ENCODE measurements around the gene NUAK1.
"Not testable (repeated sequence)": the region's sequence is repeated elsewhere in the genome, so short reads cannot be mapped to it uniquely, and the experiment has no call there.

NUAK1 gene

GRCh38 chr12:106033161-106033675 lies 105.5 kb downstream of the NUAK1 start:
- DNase-seq (ENCODE audit: low read depth in 2 of 2), result no peak

GRCh38 chr12:106032623-106032925 lies 106.2 kb downstream of the NUAK1 start:
- no peak for DNase-seq (ENCODE audit: low read depth in 2 of 2)

- no peak for DNase-seq (ENCODE audit: low read depth in 2 of 2)
Measured at GRCh38 chr12:106031761-106032622, 106.8 kb downstream of the NUAK1 start.

GRCh38 chr12:106030210-106031071 lies 108.3 kb downstream of the NUAK1 start:
- DNase-seq (ENCODE audit: low read depth in 2 of 2), result no peak

DNA sequence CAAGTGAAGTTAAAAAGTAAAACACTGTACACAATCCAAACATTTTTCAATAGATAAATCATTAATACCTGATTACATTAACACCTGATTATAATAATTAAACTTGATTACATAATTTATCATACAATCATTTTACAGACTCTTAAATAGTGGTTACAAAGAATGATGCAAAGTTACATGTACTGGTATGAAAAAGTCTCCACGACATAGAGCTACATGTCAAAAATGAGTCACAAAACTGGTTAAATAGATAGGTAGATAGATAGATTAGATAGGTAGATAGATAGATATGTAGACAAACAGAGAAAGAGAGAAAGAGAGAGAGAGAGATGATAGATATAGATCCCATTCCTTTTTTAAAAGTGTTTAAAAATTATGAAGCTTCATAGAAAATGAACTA lies 109.2 kb downstream of the NUAK1 start:
- no peak for DNase-seq (ENCODE audit: low read depth in 2 of 2)

DNA sequence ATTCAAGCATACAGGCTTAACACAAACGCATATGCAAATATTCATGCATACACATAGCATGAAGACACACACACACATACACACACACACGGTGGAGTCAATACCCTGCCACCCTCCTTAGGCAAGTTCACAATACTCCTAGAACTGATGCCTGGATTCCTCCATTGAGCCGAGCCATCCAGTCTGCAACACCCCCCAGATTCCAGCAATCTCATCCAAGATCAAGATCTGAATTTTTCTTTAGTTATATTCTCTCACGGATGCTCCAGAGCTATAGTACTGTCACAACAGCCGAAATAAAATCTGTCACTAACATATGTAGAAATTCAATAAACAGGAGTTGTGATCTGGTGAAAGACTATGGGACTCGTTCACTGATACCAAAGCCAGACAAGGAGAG lies 110.8 kb downstream of the NUAK1 start:
- DNase-seq (ENCODE audit: low read depth in 2 of 2), result no peak

DNA sequence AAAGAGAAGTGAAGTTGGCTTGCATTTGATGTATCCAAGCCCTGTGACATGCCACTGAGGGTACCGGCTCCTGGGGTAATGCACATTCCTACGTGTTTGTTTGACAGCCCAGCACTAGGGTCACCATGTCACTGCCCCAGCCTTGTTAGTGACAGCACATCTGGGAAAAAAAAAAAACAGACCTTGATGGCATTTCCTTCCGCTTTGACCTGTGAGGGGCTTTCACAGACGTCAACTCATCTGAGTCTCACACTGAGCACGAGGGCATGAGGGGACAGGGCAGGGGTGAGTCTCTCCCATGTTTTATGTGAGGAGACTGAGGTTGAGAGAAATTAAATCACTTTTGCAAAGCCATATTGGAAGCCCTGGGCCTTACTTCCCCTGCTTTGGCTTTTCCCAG lies 111.5 kb downstream of the NUAK1 start:
- DNase-seq (ENCODE audit: low read depth in 2 of 2), result no peak

DNA sequence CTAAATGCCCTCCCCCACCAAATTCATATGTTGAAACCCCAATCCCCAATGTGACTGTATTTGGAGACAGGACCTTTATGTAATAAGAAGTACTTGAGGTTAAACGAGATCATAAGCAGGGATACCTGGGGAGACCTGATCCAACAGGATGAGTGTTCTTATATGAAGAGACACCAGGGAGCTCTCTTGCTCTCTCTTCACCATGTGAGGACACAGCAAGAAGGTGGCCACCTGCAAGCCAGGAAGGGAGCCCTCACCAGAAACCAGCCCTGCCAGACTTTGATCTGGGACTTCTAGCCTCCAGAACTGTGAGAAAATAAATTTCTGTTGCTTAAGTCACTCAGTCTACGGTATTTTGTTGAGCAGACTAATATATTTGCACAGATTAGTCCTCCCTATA lies 113.6 kb downstream of the NUAK1 start:
- DNase-seq (ENCODE audit: low read depth in 2 of 2), result no peak

DNA sequence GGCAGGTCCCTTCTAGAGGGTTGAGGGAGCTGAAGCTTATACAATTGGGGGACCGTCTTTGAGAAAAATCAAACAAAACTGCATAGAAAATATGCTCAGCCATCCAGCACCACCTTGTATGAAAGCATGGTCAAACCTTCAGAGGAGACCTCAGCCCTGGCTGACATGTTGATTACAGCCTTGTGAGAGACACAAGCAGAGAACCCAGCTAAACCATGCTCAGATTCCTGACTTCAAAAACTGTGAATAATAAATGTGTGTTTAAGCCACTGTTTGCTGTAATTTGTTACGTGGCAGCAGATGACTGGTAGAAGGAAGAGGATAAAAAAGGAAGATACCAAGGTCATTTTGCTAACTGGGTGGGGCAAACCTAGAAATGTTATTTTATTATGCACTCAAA lies 115.7 kb downstream of the NUAK1 start:
- no peak for DNase-seq (ENCODE audit: low read depth in 2 of 2)

DNA sequence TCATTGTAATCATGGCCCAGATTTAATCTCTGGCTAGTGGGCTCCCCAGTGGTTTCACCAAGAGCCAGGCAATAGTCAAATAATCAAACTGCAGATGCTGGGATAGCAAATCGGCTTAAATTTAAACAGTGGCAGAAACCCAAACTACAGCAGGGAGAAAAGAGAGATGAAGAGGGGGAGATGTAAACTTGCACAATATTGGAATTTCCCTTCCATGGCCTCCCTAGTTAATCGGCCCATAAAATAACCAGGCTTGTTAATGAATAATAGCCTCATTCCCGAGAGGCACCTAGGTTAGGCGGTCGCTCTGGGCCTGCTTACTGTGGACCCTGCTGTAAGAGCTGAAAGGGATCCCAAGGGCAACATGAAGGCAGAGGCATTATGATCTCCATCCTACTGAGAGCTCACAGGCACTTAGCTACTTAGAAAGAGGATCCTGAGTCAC lies 116.2 kb downstream of the NUAK1 start:
- no peak for DNase-seq (ENCODE audit: low read depth in 2 of 2)

DNA sequence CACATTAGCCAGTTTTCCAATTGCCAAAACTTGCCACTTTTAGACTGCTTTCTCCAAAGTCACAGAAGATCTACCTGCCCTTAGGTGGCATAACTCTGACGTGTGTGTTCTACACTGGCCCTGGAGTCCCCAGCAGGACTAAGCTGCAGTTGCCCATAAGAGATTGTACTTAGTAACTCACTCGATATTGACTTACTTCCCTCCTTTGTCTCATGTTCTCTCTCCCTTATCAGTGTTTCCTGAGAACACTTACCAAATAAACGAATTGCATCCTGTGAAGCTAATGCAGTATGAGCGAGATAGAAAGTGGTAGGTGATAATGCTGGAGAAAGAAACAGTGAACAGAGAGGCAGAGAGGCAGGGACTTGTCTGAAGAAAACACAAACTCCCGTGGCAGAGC lies 117.2 kb downstream of the NUAK1 start:
- DNase-seq (ENCODE audit: low read depth in 2 of 2), result no peak

DNA sequence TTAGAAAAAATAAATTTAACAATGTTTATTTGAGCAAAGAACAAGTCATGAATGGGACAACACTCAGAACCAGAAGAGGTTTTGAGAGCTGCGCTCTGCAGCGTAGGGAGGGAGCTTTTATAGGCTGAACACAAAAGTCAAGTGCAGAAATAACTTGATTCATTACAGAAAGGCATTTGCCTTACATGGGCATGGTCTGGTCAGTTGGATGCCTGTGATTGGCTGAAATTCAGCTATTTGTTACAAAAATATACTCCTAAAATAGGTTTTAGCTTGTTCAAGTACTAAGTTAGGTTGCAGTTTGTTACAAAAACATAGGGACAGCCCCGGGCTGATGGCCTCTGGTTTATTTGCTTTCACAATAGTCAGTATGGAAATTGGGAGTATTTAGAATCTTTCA lies 118.0 kb downstream of the NUAK1 start:
- DNase-seq (ENCODE audit: low read depth in 2 of 2), result no peak

DNA sequence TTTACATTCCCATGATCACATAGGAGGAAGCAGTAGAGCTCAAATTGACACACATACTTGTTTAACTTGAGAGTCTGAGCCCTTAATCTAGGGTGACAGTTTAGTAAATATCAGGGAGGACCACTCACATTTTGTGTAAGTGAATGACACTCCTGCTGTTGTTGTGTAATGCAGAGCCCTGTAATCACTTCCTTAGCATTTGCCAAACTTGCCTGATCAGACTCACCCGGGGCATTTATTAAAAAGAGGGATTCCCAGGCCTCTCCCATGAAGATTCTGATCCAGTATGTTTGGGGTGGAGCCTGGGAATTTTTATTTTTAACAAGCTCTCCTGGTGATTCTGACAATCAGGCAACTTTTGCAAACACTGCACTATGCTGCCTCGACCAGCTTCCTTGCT lies 119.6 kb downstream of the NUAK1 start:
- no peak for DNase-seq (ENCODE audit: low read depth in 2 of 2)

DNA sequence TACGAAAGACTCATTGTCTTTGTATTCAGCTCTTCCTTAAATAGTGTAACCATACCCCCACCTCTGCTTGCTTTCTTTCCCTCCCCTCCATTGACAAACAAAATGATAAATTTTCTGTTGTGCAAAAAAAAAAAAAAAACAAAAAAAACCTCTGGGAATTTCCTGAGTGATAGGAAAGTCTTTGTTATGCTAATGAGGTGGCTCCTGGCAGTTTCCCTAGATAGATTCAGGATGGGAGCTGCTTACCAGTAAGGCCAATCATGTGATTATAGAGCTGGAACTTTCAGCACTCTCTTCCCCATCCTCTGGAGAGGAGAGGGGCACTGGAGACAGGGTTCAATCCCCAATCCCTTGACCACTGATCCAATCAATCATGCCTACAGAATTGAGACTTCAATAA lies 120.5 kb downstream of the NUAK1 start:
- DNase-seq (ENCODE audit: low read depth in 2 of 2), result no peak

- DNase-seq (ENCODE audit: low read depth in 2 of 2), result not testable (repeated sequence)
Measured at GRCh38 chr12:106016601-106017278, 122.0 kb downstream of the NUAK1 start.

DNA sequence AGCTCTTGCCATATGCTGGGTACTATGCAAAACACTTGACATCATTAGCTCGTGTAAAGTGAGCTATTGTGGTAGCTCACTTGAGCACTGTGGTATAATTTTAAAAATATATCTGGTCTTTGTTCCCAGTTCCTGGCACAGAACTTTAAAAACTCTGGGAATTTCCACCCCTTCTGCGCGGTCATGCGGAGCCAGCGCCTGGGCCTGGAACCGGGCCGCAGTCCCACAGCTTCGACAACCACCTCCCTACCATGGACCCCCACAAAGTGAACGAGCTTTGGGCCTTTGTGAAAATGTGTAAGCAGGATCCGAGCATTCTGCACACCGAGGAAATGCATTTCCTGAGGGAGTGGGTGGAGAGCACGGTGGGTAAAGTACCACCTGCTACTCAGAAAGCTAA lies 123.1 kb downstream of the NUAK1 start:
- DNase-seq (ENCODE audit: low read depth in 2 of 2), result no peak

- DNase-seq (ENCODE audit: low read depth in 2 of 2), result no peak
Measured at GRCh38 chr12:106013941-106014340, 124.8 kb downstream of the NUAK1 start.
